Nephron progenitor cell (in vitro differentiated cells): ENCODE results near the gene TXNRD3.

Source experiments
- DNase-seq: peaks from one replicate; pipeline ENCODE4 v3.0.0; 2021
- H3K27ac Mint-ChIP-seq: 2 replicates; pipeline ENCODE4 v1.8.0; 2021; ENCODE audit warnings: mild to moderate bottlenecking, moderate library complexity, mixed read lengths
- H3K27me3 Mint-ChIP-seq: 2 replicates; pipeline ENCODE4 v1.8.0; 2021; ENCODE audit warnings: mild to moderate bottlenecking, low read depth, mixed read lengths; ENCODE audit not compliant: poor library complexity
- H3K36me3 Mint-ChIP-seq: 2 replicates; pipeline ENCODE4 v1.8.0; 2021; ENCODE audit warnings: low read depth, mixed read lengths
- H3K4me1 Mint-ChIP-seq: 2 replicates; pipeline ENCODE4 v1.8.0; 2021; ENCODE audit warnings: mixed read lengths
- H3K4me3 Mint-ChIP-seq: 2 replicates; pipeline ENCODE4 v1.8.0; 2021; ENCODE audit warnings: mild to moderate bottlenecking, moderate library complexity, mixed read lengths
- H3K9me3 Mint-ChIP-seq: 2 replicates; pipeline ENCODE4 v1.8.0; 2021; ENCODE audit warnings: mild to moderate bottlenecking, moderate library complexity, mixed read lengths
- CTCF ChIP-seq: fragments of 200-600 bp; sonication (generic); IDR thresholded peaks from 2 replicates; pipeline ENCODE4 v1.5.0; 2021; ENCODE audit warnings: antibody characterized with exemption

Gene TXNRD3

GRCh38 chr3:126692858-126693257, 37.9 kb upstream of the TXNRD3 start:
- Mint-ChIP-seq H3K9me3 (no peaks in the 10 kb centered on the region), H3K4me1 (no peaks in the 10 kb centered on the region), H3K27ac (no peak overlapping the region), H3K27me3 (peaks cover 25% of the 10 kb centered on the region), H3K36me3 (no peaks in the 10 kb centered on the region), H3K4me3 (no peak overlapping the region)
- no peak for DNase-seq
- no peak for TF ChIP-seq CTCF

- no peaks in the 10 kb centered on the region for H3K36me3 Mint-ChIP-seq
- no peaks in the 10 kb centered on the region for H3K9me3 Mint-ChIP-seq
- TF ChIP-seq CTCF: no peak
- no peak overlapping the region for H3K4me3 Mint-ChIP-seq
- H3K27ac Mint-ChIP-seq: no peak overlapping the region
- no peak for DNase-seq
- peaks cover 24% of the 10 kb centered on the region for H3K27me3 Mint-ChIP-seq
- no peaks in the 10 kb centered on the region for H3K4me1 Mint-ChIP-seq
Observed at GRCh38 chr3:126691765-126692164, 36.8 kb upstream of the TXNRD3 start.

GRCh38 chr3:126685493-126685892, 30.6 kb upstream of the TXNRD3 start:
- TF ChIP-seq CTCF: no peak
- H3K4me1 Mint-ChIP-seq: peaks cover 21% of the 10 kb centered on the region
- H3K36me3 Mint-ChIP-seq: no peaks in the 10 kb centered on the region
- H3K27ac Mint-ChIP-seq: no peak overlapping the region
- no peak overlapping the region for H3K4me3 Mint-ChIP-seq
- peaks cover 24% of the 10 kb centered on the region for H3K27me3 Mint-ChIP-seq
- DNase-seq: no peak
- H3K9me3 Mint-ChIP-seq: no peaks in the 10 kb centered on the region

- TF ChIP-seq CTCF: no peak
- Mint-ChIP-seq H3K4me1 (peaks cover 24% of the 10 kb centered on the region), H3K9me3 (no peaks in the 10 kb centered on the region), H3K4me3 (no peak overlapping the region), H3K27me3 (peaks cover 21% of the 10 kb centered on the region), H3K36me3 (no peaks in the 10 kb centered on the region), H3K27ac (no peak overlapping the region)
- DNase-seq: no peak
Observed at GRCh38 chr3:126685021-126685420, 30.1 kb upstream of the TXNRD3 start.

GRCh38 chr3:126684218-126684751, 29.4 kb upstream of the TXNRD3 start:
- Mint-ChIP-seq H3K4me3 (no peak overlapping the region), H3K9me3 (no peaks in the 10 kb centered on the region), H3K27ac (no peak overlapping the region), H3K27me3 (peaks cover 28% of the 10 kb centered on the region), H3K4me1 (peaks cover 31% of the 10 kb centered on the region), H3K36me3 (no peaks in the 10 kb centered on the region)
- TF ChIP-seq CTCF: no peak
- no peak for DNase-seq

GRCh38 chr3:126683069-126683468, 28.1 kb upstream of the TXNRD3 start:
- H3K27ac Mint-ChIP-seq: no peak overlapping the region
- no peaks in the 10 kb centered on the region for H3K9me3 Mint-ChIP-seq
- peaks cover 36% of the 10 kb centered on the region for H3K4me1 Mint-ChIP-seq
- peaks cover 40% of the 10 kb centered on the region for H3K27me3 Mint-ChIP-seq
- no peak overlapping the region for H3K4me3 Mint-ChIP-seq
- no peaks in the 10 kb centered on the region for H3K36me3 Mint-ChIP-seq
- TF ChIP-seq CTCF: no peak
- no peak for DNase-seq
